Measurements from ENCODE around the gene LRRN2. TPM values are rescaled to one million over a fixed set of nuclear protein-coding genes. Genes with fewer than 3 reads are reported as not detected.
"Not testable (repeated sequence)": the region's sequence is repeated elsewhere in the genome, so short reads cannot be mapped to it uniquely, and the experiment has no call there.

Gene LRRN2
- total RNA-seq, 1 donor from 2014 or later: 1.5 TPM

GRCh38 chr1:204692325-204692840 is 6.8 kb upstream of the LRRN2 start:
- no peak for DNase-seq

- DNase-seq: not testable (repeated sequence)
Observed at GRCh38 chr1:204691328-204691730, 5.8 kb upstream of the LRRN2 start.

GRCh38 chr1:204688776-204689175 is 3.2 kb upstream of the LRRN2 start:
- DNase-seq: no peak

GRCh38 chr1:204688007-204688406 is 2.5 kb upstream of the LRRN2 start:
- DNase-seq: no peak

GRCh38 chr1:204684571-204685235 is 835 bp downstream of the LRRN2 start:
- no peak for DNase-seq

- DNase-seq: no peak
Observed at GRCh38 chr1:204684206-204684570, 1.4 kb downstream of the LRRN2 start.

GRCh38 chr1:204683284-204684205 is 2.0 kb downstream of the LRRN2 start:
- DNase-seq: no peak

- no peak for DNase-seq
Observed at GRCh38 chr1:204680461-204680860, 5.1 kb downstream of the LRRN2 start.

GRCh38 chr1:204680051-204680450 is 5.5 kb downstream of the LRRN2 start:
- no peak for DNase-seq

- DNase-seq: no peak
Observed at GRCh38 chr1:204678721-204679475, 6.6 kb downstream of the LRRN2 start.

- no peak for DNase-seq
Observed at GRCh38 chr1:204677864-204678263, 7.7 kb downstream of the LRRN2 start.

- DNase-seq: no peak
Observed at GRCh38 chr1:204676043-204676442, 9.5 kb downstream of the LRRN2 start.

- no peak for DNase-seq
Observed at GRCh38 chr1:204673909-204674649, 11.5 kb downstream of the LRRN2 start.

GRCh38 chr1:204673209-204673608 is 12.3 kb downstream of the LRRN2 start:
- DNase-seq: no peak

- no peak for DNase-seq
Observed at GRCh38 chr1:204672482-204673121, 12.9 kb downstream of the LRRN2 start.

- no peak for DNase-seq
Observed at GRCh38 chr1:204672069-204672468, 13.5 kb downstream of the LRRN2 start.

- no peak for DNase-seq
Observed at GRCh38 chr1:204670152-204670927, 15.2 kb downstream of the LRRN2 start.

- DNase-seq: no peak
Observed at GRCh38 chr1:204669579-204669978, 16.0 kb downstream of the LRRN2 start.

- DNase-seq: no peak
Observed at GRCh38 chr1:204664384-204664651, 21.2 kb downstream of the LRRN2 start.

- DNase-seq: no peak
Observed at GRCh38 chr1:204663644-204664383, 21.7 kb downstream of the LRRN2 start.
